Activated CD8-positive, alpha-beta memory T cell treated with anti-CD3 and anti-CD28 coated beads, Interleukin-2, amount 50 U/mL, for 4 hours (primary cell): ENCODE measurements around the gene TOX4.
"Not testable (repeated sequence)": the region's sequence is repeated elsewhere in the genome, so short reads cannot be mapped to it uniquely, and the experiment has no call there.

ENCODE experiments used
- DNase-seq: peaks from one replicate; pipeline ENCODE4 v3.0.0-alpha.2; 2020

TOX4 gene

GRCh38 chr14:21476925-21477681, at the start of gene TOX4, which contains the start of gene RAB2B:
TOX4 (plus strand) TSS chr14:21477195; CDS start chr14:21477279, 84 bp downstream.
RAB2B (minus strand) TSS chr14:21476959; CDS start chr14:21476872, 87 bp downstream.
- DNase-seq = peak; percentile 90

- no peak for DNase-seq
Measured at GRCh38 chr14:21428930-21429329, 48.1 kb upstream of the TOX4 start.

GRCh38 chr14:21431126-21431525, 45.9 kb upstream of the TOX4 start:
- no peak for DNase-seq

GRCh38 chr14:21436567-21437062, 40.4 kb upstream of the TOX4 start:
- no peak for DNase-seq

- peak; percentile 99 for DNase-seq
Measured at GRCh38 chr14:21437063-21437901, 39.7 kb upstream of the TOX4 start.

GRCh38 chr14:21440859-21441258, 36.1 kb upstream of the TOX4 start:
- no peak for DNase-seq

- DNase-seq = not testable (repeated sequence)
Measured at GRCh38 chr14:21442657-21443056, 34.3 kb upstream of the TOX4 start.

- no peak for DNase-seq
Measured at GRCh38 chr14:21449899-21450216, 27.1 kb upstream of the TOX4 start.

- DNase-seq = no peak
Measured at GRCh38 chr14:21454843-21455544, 22.0 kb upstream of the TOX4 start.

GRCh38 chr14:21455592-21455911, 21.4 kb upstream of the TOX4 start:
- no peak for DNase-seq

GRCh38 chr14:21455912-21456667, 20.9 kb upstream of the TOX4 start, which contains the start of gene CHD8:
CHD8 (minus strand) TSS chr14:21456123; CDS start chr14:21431643, 24,480 bp downstream.
- peak; percentile 98 for DNase-seq

- no peak for DNase-seq
Measured at GRCh38 chr14:21467616-21468015, 9.4 kb upstream of the TOX4 start.

- DNase-seq = no peak
Measured at GRCh38 chr14:21475767-21476522, 1.1 kb upstream of the TOX4 start.

GRCh38 chr14:21476523-21476924, 471 bp upstream of the TOX4 start:
- DNase-seq = peak; percentile 83

GRCh38 chr14:21486640-21487087, 9.7 kb downstream of the TOX4 start:
- no peak for DNase-seq

GRCh38 chr14:21494902-21495762, 18.1 kb downstream of the TOX4 start:
- no peak for DNase-seq

GRCh38 chr14:21496453-21496852, 19.5 kb downstream of the TOX4 start:
- no peak for DNase-seq

- DNase-seq = no peak
Measured at GRCh38 chr14:21498540-21499526, 21.8 kb downstream of the TOX4 start.

- DNase-seq = no peak
Measured at GRCh38 chr14:21501568-21501967, 24.6 kb downstream of the TOX4 start.
